ENCODE measurements around the gene ABCF3.
"Not testable (repeated sequence)": the region's sequence is repeated elsewhere in the genome, so short reads cannot be mapped to it uniquely, and the experiment has no call there.

The ABCF3 gene, protein sequence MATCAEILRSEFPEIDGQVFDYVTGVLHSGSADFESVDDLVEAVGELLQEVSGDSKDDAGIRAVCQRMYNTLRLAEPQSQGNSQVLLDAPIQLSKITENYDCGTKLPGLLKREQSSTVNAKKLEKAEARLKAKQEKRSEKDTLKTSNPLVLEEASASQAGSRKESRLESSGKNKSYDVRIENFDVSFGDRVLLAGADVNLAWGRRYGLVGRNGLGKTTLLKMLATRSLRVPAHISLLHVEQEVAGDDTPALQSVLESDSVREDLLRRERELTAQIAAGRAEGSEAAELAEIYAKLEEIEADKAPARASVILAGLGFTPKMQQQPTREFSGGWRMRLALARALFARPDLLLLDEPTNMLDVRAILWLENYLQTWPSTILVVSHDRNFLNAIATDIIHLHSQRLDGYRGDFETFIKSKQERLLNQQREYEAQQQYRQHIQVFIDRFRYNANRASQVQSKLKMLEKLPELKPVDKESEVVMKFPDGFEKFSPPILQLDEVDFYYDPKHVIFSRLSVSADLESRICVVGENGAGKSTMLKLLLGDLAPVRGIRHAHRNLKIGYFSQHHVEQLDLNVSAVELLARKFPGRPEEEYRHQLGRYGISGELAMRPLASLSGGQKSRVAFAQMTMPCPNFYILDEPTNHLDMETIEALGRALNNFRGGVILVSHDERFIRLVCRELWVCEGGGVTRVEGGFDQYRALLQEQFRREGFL

DNA sequence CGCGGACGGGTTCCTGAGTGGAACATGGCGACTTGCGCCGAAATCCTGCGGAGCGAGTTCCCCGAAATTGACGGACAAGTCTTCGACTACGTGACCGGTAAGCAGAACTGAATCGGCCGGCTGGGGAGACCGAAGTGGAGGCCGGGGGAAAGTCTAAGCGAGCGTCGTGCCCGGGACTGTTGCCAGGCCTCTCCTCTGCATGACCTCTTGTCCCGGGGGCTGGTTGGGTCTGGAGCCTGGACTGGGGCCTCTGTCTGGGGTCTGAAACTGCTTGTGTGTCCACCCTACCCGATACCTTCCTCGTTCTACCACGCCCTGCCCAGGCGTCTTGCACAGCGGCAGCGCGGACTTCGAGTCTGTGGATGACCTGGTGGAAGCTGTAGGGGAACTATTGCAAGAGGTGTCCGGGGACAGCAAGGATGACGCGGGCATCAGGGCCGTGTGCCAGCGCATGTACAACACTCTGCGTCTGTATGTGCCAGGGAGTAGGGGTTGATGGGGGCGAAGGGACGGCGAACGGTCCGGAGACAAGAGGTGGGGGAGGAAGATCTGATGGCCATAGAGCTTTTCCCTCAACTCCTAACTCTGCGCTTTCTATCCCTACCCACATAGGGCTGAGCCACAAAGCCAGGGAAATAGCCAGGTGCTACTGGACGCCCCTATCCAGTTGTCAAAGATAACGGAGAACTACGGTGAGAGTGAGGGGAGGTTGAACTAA is at the start of gene ABCF3:
ABCF3 (plus strand) TSS at position 16 of the 718 bp plus-strand sequence; CDS start at position 25, 9 bp downstream.
- DNase-seq (ENCODE audit: low read depth in 2 of 2): no peak

DNA sequence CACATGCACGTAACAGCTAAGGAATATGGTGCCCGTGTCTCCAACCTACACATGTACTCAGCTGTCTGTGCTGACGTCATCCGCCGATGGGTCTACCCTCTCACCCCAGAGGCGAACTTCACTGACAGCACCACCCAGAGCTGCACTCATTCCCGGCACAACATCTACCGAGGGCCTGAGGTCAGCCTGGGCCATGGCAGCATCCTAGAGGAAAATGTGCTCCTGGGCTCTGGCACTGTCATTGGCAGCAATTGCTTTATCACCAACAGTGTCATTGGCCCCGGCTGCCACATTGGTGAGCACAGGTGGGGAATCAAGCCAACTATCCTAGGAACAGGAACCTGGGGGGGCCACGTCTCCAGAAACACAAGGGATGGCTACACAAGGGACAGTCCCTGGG is 45.6 kb upstream of the ABCF3 start:
- no peak for DNase-seq (ENCODE audit: low read depth in 2 of 2)

DNA sequence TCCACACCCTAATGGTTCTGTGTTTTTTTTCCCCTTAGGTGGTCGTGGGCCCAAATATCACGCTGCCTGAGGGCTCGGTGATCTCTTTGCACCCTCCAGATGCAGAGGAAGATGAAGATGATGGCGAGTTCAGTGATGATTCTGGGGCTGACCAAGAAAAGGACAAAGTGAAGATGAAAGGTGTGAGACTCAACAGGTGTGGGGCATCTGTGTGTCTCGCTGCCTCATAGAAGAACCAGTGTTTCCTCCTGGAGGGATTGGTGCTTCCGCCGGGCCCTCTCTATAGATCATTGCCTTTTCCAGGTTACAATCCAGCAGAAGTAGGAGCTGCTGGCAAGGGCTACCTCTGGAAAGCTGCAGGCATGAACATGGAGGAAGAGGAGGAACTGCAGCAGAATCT is 43.8 kb upstream of the ABCF3 start:
- DNase-seq (ENCODE audit: low read depth in 2 of 2): no peak

DNA sequence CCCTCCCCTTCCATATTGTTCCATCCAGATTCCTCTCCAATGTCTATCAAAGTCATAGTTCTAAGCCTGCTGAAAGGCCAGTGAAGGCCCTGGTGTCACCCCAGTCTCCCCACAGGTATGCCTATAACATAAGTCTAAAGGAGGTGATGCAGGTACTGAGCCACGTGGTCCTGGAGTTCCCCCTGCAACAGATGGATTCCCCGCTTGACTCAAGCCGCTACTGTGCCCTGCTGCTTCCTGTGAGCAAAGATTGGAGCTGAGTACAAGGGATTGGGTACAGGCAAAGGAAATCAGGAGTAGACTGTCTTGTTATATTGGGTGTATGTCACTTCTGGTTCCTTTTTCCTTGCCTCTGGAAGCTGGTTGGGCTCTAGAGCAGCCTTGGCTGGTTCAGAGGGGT is 42.7 kb upstream of the ABCF3 start:
- DNase-seq (ENCODE audit: low read depth in 2 of 2): no peak

DNA sequence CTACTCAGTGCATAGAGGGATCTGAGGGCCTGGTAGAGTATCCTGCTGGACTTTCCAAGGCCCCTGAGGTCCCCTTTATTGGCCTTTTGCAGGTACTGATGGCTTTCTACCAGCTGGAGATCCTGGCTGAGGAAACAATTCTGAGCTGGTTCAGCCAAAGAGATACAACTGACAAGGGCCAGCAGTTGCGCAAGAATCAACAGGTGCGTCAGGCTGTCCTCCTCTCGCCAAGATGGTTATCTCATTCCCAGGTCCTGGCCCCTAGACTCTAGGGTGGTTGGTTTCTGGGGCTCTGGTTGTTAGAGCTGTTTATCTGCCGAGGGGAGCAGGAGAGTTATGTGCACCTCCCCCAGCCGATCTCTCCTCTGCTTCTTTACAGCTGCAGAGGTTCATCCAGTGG is 41.5 kb upstream of the ABCF3 start:
- DNase-seq (ENCODE audit: low read depth in 2 of 2): no peak

DNA sequence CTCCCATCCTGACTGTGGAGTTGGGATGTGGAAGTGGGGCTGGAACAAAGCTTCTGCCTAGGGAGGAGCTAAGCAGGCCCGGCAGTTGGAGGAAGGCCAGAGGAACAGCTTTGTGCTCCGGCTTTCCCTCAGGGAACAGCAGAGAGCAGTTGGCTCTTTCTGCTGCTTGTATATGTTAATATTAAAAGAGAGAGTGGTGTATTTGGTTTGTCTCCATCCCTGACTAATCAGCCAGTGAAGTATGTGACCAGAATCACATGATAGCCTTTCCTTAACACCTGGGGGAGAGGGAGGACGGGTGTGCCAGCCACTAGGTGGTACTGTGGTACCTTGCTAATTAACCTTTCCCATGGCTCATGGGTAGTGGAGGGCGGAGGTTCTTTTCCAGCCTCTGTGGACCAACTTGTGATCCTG is 40.9 kb upstream of the ABCF3 start:
- DNase-seq (ENCODE audit: low read depth in 2 of 2): no peak

DNA sequence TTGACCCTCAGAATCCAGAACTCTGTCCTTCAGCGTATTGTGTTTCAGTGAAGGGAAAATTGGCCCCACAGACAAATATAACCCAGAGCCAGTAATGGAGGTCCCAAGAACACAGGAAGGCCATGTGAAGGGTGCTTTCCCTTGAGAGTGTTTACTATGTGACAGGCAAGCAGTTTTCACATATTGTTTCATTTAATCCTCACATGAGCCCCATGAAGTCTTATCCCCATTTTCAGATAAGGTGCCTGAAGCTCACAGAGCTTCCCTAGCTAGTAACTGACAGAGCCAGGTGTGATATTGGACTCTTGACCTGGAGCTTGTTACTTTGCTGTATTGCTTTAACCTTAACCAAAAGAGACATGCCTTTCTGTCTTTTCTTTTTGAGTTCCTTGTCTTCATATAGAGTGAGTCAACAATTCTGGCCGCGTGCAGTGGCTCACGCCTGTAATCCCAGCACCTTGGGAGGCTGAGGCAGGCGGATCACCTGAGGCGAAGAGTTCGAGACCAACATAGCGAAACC is 40.2 kb upstream of the ABCF3 start:
- no peak for DNase-seq (ENCODE audit: low read depth in 2 of 2)

DNA sequence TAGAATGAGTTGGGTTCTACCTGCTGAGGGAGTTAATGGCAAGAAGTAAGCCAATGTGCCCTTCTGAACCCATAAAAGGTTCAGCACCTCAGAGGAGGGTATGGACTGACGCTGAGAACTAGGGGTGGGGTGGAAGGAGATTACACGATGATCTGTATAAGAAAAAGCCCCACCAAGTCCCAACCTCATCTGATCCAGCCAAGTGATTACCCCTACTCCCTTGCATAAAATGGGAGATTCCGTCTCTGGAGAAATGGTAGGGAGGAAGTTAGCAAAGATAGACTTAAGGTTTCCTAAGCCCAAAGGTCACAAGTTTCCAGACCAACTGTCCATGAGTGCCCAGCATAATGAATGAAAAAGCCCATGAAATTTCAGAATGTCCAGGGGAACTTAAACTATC is 37.9 kb upstream of the ABCF3 start:
- no peak for DNase-seq (ENCODE audit: low read depth in 2 of 2)

DNA sequence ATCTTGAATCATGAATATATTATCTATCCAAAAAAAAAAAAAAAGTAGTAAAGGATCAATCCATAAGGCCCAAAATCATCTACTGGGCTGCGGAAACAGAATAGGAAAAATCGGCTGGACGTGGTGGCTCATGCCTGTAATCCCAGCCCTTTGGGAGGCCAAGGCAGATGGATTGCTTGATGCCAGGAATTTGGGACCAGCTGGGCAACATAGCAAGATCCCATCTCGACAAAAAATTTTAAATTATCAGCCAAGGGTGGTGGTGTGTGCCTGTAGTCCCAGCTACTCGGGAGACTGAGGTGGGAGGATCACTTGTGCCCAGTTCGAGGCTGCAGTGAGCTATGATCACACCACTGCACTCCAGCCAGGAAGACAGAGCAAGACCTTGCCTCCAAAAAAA is 36.9 kb upstream of the ABCF3 start:
- no peak for DNase-seq (ENCODE audit: low read depth in 2 of 2)

DNA sequence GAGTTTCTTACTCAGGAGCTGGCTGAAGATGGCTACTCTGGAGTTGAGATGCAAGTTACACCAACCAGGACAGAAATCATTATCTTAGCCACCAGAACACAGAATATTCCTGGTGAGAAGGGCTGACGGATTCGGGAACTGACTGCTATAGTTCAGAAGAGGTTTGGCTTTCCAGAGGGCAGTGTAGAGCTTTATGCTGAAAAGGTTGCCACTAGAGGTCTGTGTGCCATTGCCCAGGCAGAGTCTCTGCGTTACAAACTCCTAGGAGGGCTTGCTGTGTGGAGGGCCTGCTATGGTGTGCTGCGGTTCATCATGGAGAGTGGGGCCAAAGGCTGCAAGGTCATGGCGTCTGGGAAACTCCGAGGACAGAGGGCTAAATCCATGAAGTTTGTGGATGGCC is 36.2 kb upstream of the ABCF3 start:
- DNase-seq (ENCODE audit: low read depth in 2 of 2): not testable (repeated sequence)

DNA sequence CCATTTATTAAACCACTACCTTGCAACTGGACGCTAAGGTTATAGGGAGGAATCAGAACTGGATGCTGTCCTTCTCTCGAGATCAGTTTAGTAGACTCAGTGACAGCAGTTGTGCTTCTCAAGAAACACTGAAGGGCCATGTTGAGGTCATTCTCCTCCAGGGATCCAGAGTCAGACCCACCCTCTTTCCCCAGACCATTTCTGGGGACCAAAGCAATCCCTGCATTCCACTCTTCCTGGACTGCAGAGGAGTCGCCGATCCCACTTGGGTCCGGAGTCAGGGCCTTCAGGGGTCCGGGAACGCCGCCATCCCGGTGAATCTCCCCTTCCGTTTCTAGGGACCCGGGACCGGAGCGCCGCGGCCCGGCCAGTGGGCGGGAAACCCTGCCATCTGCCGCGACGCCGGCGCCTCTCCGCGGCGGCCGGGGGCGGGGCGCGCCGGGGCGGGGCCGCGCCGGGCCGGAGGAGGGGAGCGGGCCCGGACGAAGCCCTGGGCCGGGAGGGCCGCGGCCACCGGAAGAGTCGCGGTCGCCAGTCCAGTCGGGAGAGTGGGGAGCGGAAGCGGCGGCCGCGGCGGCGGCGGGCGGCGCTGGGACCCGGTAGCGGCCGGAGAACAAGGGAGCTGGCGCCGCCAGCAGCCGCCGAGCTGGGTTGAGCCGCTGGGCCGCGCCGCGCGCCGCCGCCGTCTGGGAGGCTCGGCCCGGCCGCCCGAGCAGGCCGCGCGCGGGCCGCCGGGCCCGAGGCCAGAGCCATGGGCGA is 30.9 kb upstream of the ABCF3 start, which contains the start of gene DVL3:
DVL3 (plus strand) TSS at position 493 of the 759 bp plus-strand sequence; CDS start at position 752, 259 bp downstream.
- peak in 1 of 2 donors; percentile 39 for DNase-seq (ENCODE audit: low read depth in 2 of 2)

DNA sequence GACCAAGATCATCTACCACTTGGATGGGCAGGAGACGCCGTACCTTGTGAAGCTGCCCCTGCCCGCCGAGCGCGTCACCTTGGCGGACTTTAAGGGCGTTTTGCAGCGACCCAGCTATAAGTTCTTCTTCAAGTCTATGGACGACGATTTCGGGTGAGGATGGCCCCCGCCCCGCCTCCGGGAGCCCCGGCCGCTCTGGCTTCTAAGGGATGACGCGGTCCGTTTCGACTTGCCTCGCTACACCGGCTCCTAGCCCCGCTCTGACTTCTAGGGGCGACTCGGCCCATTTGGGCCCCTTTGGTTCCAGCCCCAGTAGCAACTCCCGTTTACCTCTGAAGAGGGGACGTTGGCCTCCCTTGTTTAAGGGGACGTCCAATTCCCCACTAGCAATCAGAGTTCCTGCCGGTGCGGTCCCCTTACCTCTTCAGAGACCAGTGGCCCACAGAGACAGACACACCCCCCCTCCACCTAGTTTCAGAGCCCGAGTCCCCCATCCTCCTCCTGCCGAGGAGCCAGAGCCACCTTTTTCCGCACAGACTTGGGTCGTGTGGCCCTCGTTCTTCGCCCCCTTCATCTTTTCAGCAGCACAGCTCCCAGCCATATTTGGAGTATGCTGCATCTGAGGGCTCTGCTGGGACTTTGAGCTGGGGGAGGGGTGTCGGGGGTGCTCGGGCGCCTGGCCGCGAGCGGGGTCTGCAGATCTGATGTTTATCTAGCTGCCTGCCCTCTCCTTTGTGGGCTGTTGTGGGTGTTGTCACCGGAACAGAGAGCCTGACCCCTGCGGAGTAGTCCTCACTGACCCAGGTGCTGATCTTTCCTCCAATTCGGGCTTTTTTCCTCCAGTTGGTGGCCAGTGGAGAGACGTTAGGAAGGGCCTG is 30.1 kb upstream of the ABCF3 start:
- DNase-seq (ENCODE audit: low read depth in 2 of 2): peak; percentile 35 to 38

DNA sequence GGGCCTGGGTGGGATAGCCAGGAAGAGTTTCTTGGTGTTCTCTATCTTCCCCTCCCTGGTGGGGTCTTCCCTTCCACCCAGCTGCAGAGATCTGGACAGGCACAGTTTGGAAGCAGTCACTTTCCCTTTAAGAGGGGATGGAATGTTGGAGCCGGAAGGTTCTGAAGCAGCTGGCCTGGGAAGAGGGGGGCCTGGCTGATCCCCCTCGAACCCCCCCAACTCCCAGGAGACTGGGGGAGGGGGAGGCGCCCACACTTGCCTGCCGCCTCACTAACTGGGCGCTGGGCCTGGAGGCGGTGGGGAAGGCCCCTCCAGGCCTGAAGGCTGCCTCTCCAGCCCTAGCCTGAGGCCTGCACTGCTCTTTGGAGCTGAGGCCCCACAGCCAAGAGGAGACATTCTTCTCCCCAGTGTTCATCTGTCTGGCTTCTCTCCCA is 29.5 kb upstream of the ABCF3 start:
- DNase-seq (ENCODE audit: low read depth in 2 of 2): no peak

DNA sequence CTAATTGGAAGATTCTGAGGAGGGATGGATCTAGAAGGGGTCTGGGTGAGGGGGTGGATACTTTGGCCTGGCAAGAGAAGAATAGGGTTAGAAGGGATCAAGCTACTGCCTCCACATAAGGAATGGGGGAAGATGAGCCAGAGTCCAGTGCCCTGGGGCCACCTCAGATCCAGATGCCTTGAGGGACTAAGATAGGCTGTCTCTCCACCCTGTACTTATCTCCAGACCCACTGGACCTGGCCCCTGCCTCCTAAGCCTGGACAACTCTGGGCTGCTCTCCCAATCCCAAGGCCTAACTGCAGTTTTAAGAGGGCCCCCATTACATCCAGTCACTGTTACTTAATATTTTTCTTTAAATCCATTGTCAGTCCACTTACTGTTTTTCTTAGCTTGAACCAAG is 28.8 kb upstream of the ABCF3 start:
- DNase-seq (ENCODE audit: low read depth in 2 of 2): no peak

DNA sequence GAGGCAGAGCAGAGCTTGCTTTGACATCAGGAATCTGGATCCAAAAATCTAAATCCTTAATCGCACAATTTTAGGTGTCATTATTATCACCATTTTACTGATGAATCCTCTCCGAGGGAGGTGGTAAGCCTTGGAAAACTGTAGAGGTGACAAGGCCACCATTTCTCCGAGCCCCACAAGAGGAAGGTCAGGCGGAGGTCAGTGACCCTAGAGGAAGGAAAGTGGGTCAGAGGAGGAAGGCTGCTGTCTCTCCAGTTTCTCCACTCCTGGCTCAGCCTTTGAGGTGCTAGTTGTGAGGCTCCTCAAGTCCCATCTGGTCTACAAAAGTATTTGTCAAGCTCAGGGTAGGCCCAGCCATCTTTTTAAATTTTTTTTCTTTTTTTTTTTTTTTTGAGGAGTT is 27.6 kb upstream of the ABCF3 start:
- DNase-seq (ENCODE audit: low read depth in 2 of 2): no peak

DNA sequence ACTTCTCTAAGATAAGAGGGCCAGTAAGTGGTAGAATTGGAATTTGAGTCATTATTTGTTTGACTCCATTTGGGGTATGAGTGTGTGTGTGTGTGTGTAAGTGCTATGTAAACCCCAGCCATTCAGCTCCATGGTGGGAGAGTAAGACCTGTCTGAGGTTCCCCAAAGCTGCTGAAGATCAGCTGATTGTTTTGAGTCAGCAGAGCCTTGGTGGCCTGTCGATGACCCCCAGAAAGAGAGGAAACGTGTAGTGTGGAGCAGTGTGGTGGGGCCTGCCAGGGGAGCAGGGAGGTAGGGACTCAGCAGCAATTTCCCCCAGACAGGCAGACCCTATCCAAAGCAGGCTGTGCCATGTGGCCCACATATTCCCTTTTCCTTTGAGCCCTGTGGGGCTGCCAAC is 25.5 kb upstream of the ABCF3 start:
- no peak for DNase-seq (ENCODE audit: low read depth in 2 of 2)

DNA sequence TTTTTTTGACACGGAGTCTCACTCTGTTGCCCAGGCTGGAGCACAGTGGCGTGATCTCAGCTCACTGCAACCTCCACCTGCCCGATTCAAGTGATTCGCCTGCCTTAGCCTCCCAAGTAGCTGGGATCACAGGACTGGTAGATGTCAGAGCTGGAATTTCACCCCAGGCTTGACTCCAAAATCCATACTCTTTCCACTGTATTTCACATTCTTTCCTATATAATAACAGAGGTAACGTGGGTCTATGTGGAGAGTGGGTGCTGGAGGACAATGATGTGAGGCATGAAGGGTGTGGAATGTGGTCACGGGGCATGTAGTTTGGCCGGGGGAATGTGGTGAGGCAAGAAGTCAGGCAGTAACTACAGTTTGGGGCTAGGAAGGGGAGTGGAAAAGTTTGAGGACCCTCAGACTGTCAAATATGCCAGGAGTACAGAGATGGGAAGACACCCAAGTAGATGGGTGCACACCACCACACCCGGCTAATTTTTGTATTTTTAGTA is 23.4 kb upstream of the ABCF3 start:
- DNase-seq (ENCODE audit: low read depth in 2 of 2): not testable (repeated sequence)

DNA sequence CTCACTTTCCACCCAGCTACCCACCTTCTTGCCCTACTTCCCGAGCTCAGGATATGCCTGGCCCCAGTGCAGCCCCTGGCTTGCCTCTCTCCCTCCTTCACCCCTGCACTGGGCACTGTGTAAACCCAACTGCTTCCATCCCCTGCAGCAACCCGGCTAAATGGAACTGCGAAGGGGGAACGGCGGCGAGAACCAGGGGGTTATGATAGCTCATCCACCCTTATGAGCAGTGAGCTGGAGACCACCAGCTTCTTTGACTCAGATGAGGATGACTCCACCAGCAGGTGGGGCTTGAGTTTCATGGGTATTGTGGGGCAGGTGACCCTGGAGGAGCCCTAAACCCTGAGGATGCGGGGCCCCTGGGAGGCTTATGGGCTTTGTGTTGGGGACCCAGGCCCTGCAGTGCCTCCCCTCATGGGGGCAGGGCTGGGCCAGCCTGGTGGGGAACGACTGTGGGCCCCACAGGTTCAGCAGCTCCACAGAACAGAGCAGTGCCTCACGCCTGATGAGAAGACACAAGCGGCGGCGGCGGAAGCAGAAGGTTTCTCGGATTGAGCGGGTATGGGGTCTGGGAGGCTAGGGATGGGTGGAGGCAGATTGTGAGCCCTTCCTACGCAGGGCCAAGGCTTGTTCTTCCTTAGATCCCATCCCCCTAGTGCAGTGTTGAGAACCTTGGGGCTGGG is 21.2 kb upstream of the ABCF3 start:
- DNase-seq (ENCODE audit: low read depth in 2 of 2): no peak

DNA sequence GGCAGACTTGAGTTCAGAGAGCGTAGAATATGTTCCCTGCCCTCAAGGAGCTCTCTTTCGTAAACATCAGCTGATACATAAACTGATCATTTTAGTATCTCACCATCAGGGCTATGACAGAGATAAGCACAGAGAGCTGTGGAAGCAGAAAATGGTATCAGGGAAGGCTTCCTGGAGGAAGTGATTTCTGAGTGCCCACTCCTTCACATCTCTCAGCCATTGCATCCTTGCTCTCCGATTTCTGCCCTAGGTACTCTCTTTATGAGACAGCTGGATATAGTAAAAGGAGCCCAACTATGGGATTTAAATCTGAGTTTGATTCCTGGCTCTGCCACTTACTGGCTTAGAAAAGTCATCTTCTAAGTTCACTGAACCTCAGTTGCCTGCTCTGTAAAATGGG is 20.5 kb upstream of the ABCF3 start:
- DNase-seq (ENCODE audit: low read depth in 2 of 2): no peak

DNA sequence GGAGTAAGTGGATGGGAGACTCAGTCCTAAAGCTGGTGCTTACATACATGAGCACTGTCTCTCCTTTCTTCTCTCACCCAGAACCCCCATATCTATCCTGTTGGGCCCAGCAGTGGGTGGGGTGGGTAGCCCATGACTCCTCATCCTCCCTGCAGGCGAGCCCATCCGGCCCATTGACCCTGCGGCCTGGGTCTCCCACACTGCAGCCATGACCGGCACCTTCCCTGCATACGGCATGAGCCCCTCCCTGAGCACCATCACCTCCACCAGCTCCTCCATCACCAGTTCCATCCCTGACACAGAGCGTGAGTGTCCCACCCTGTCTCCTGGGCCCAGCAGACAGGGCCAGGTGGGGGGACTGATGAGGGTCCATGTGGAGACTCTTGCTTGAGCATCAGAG is 19.3 kb upstream of the ABCF3 start:
- DNase-seq (ENCODE audit: low read depth in 2 of 2): no peak
